ENCODE measurements around the gene PLCH2. TPM values are rescaled to one million over a fixed set of nuclear protein-coding genes. Genes with fewer than 3 reads are reported as not detected.

Gene PLCH2
- total RNA-seq, 1 donor from 2014 or later = 2.9 TPM

- intact Hi-C loops (cut with micrococcal nuclease) = no loop called here
- DNase-seq (ENCODE audit: low spot score) = no peak
- H3K9me3 Mint-ChIP-seq = no peaks in the 10 kb centered on the region
- no peak overlapping the region for H3K27ac Mint-ChIP-seq
- no peaks in the 10 kb centered on the region for H3K4me1 Mint-ChIP-seq (ENCODE audit: low read depth)
- no peak overlapping the region for H3K4me3 Mint-ChIP-seq
- H3K36me3 Mint-ChIP-seq (ENCODE audit: low read depth) = no peaks in the 10 kb centered on the region
- peaks cover 4% of the 10 kb centered on the region for H3K27me3 Mint-ChIP-seq (ENCODE audit: insufficient read depth)
These were observed 5.6 kb upstream of the PLCH2 start for GRCh38 chr1:2470290-2471158.

- DNase-seq (ENCODE audit: low spot score) = no peak
- H3K9me3 Mint-ChIP-seq = no peaks in the 10 kb centered on the region
- intact Hi-C loops (cut with micrococcal nuclease) = no loop called here
- no peaks in the 10 kb centered on the region for H3K4me1 Mint-ChIP-seq (ENCODE audit: low read depth)
- H3K36me3 Mint-ChIP-seq (ENCODE audit: low read depth) = no peaks in the 10 kb centered on the region
- peaks cover 4% of the 10 kb centered on the region for H3K27me3 Mint-ChIP-seq (ENCODE audit: insufficient read depth)
- H3K4me3 Mint-ChIP-seq = no peak overlapping the region
- H3K27ac Mint-ChIP-seq = no peak overlapping the region
These were observed 5.0 kb upstream of the PLCH2 start for GRCh38 chr1:2471159-2471471.

GRCh38 chr1:2471587-2472001, 4.5 kb upstream of the PLCH2 start:
- Mint-ChIP-seq H3K27me3 (ENCODE audit: insufficient read depth) (peaks cover 4% of the 10 kb centered on the region), H3K27ac (no peak overlapping the region), H3K4me3 (no peak overlapping the region), H3K36me3 (ENCODE audit: low read depth) (no peaks in the 10 kb centered on the region), H3K4me1 (ENCODE audit: low read depth) (no peaks in the 10 kb centered on the region), H3K9me3 (no peaks in the 10 kb centered on the region)
- DNase-seq (ENCODE audit: low spot score) = no peak
- intact Hi-C loops (cut with micrococcal nuclease) = no loop called here

GRCh38 chr1:2472109-2472508, 4.0 kb upstream of the PLCH2 start:
- Mint-ChIP-seq H3K9me3 (no peaks in the 10 kb centered on the region), H3K4me1 (ENCODE audit: low read depth) (no peaks in the 10 kb centered on the region), H3K4me3 (no peak overlapping the region), H3K27me3 (ENCODE audit: insufficient read depth) (peaks cover 4% of the 10 kb centered on the region), H3K27ac (no peak overlapping the region), H3K36me3 (ENCODE audit: low read depth) (no peaks in the 10 kb centered on the region)
- intact Hi-C loops (cut with micrococcal nuclease) = no loop called here
- no peak for DNase-seq (ENCODE audit: low spot score)

GRCh38 chr1:2472561-2473177, 3.4 kb upstream of the PLCH2 start:
- Mint-ChIP-seq H3K27ac (no peak overlapping the region), H3K9me3 (no peaks in the 10 kb centered on the region)

GRCh38 chr1:2473198-2473597, 2.9 kb upstream of the PLCH2 start:
- H3K4me3 Mint-ChIP-seq = no peak overlapping the region
- intact Hi-C loops (cut with micrococcal nuclease) = no loop called here
- no peak overlapping the region for H3K27ac Mint-ChIP-seq
- H3K4me1 Mint-ChIP-seq (ENCODE audit: low read depth) = no peaks in the 10 kb centered on the region
- DNase-seq (ENCODE audit: low spot score) = no peak
- H3K9me3 Mint-ChIP-seq = no peaks in the 10 kb centered on the region
- peaks cover 4% of the 10 kb centered on the region for H3K27me3 Mint-ChIP-seq (ENCODE audit: insufficient read depth)
- no peaks in the 10 kb centered on the region for H3K36me3 Mint-ChIP-seq (ENCODE audit: low read depth)

More at GRCh38 chr1:2472561-2473177, 3.4 kb upstream of the PLCH2 start:
- Mint-ChIP-seq H3K36me3 (ENCODE audit: low read depth) (no peaks in the 10 kb centered on the region), H3K27me3 (ENCODE audit: insufficient read depth) (peaks cover 4% of the 10 kb centered on the region), H3K4me1 (ENCODE audit: low read depth) (no peaks in the 10 kb centered on the region), H3K4me3 (no peak overlapping the region)
- intact Hi-C loops (cut with micrococcal nuclease) = no loop called here
- no peak for DNase-seq (ENCODE audit: low spot score)

- no peaks in the 10 kb centered on the region for H3K9me3 Mint-ChIP-seq
- H3K4me3 Mint-ChIP-seq = no peak overlapping the region
- H3K4me1 Mint-ChIP-seq (ENCODE audit: low read depth) = no peaks in the 10 kb centered on the region
These were observed 1.8 kb upstream of the PLCH2 start for GRCh38 chr1:2474104-2474844.

GRCh38 chr1:2474933-2475371, 1.1 kb upstream of the PLCH2 start:
- Mint-ChIP-seq H3K27ac (no peak overlapping the region), H3K9me3 (no peaks in the 10 kb centered on the region), H3K4me1 (ENCODE audit: low read depth) (no peaks in the 10 kb centered on the region), H3K4me3 (no peak overlapping the region), H3K27me3 (ENCODE audit: insufficient read depth) (peaks cover 2% of the 10 kb centered on the region), H3K36me3 (ENCODE audit: low read depth) (no peaks in the 10 kb centered on the region)
- intact Hi-C loops (cut with micrococcal nuclease) = no loop called here
- DNase-seq (ENCODE audit: low spot score) = no peak

More at GRCh38 chr1:2474104-2474844, 1.8 kb upstream of the PLCH2 start:
- Mint-ChIP-seq H3K36me3 (ENCODE audit: low read depth) (no peaks in the 10 kb centered on the region), H3K27ac (no peak overlapping the region), H3K27me3 (ENCODE audit: insufficient read depth) (peaks cover 2% of the 10 kb centered on the region)
- intact Hi-C loops (cut with micrococcal nuclease) = no loop called here
- DNase-seq (ENCODE audit: low spot score) = no peak

- no peaks in the 10 kb centered on the region for H3K9me3 Mint-ChIP-seq
- no peaks in the 10 kb centered on the region for H3K4me1 Mint-ChIP-seq (ENCODE audit: low read depth)
- peaks cover 2% of the 10 kb centered on the region for H3K27me3 Mint-ChIP-seq (ENCODE audit: insufficient read depth)
- H3K27ac Mint-ChIP-seq = no peak overlapping the region
- H3K4me3 Mint-ChIP-seq = no peak overlapping the region
- intact Hi-C loops (cut with micrococcal nuclease) = no loop called here
- no peak for DNase-seq (ENCODE audit: low spot score)
- H3K36me3 Mint-ChIP-seq (ENCODE audit: low read depth) = no peaks in the 10 kb centered on the region
These were observed 518 bp upstream of the PLCH2 start for GRCh38 chr1:2475571-2475970.

GRCh38 chr1:2477309-2477708, 1.2 kb downstream of the PLCH2 start:
- no peaks in the 10 kb centered on the region for H3K27me3 Mint-ChIP-seq (ENCODE audit: insufficient read depth)
- no peak overlapping the region for H3K4me3 Mint-ChIP-seq
- DNase-seq (ENCODE audit: low spot score) = no peak
- no peak overlapping the region for H3K27ac Mint-ChIP-seq
- no peaks in the 10 kb centered on the region for H3K36me3 Mint-ChIP-seq (ENCODE audit: low read depth)
- H3K4me1 Mint-ChIP-seq (ENCODE audit: low read depth) = no peaks in the 10 kb centered on the region
- H3K9me3 Mint-ChIP-seq = no peaks in the 10 kb centered on the region
- intact Hi-C loops (cut with micrococcal nuclease) = no loop called here

GRCh38 chr1:2477791-2478499, 1.9 kb downstream of the PLCH2 start:
- no peak for DNase-seq (ENCODE audit: low spot score)
- no peaks in the 10 kb centered on the region for H3K27me3 Mint-ChIP-seq (ENCODE audit: insufficient read depth)
- H3K4me3 Mint-ChIP-seq = no peak overlapping the region
- intact Hi-C loops (cut with micrococcal nuclease) = no loop called here
- no peaks in the 10 kb centered on the region for H3K36me3 Mint-ChIP-seq (ENCODE audit: low read depth)
- H3K9me3 Mint-ChIP-seq = no peaks in the 10 kb centered on the region
- H3K27ac Mint-ChIP-seq = no peak overlapping the region
- no peaks in the 10 kb centered on the region for H3K4me1 Mint-ChIP-seq (ENCODE audit: low read depth)

- Mint-ChIP-seq H3K4me1 (ENCODE audit: low read depth) (peaks cover 4% of the 10 kb centered on the region), H3K27me3 (ENCODE audit: insufficient read depth) (no peaks in the 10 kb centered on the region), H3K4me3 (no peak overlapping the region), H3K9me3 (no peaks in the 10 kb centered on the region), H3K36me3 (ENCODE audit: low read depth) (no peaks in the 10 kb centered on the region), H3K27ac (no peak overlapping the region)
- DNase-seq (ENCODE audit: low spot score) = no peak
- intact Hi-C loops (cut with micrococcal nuclease) = no loop called here
These were observed 3.1 kb downstream of the PLCH2 start for GRCh38 chr1:2479186-2479585.

Data from activated T-helper 1 cell treated with anti-CD3 and anti-CD28 coated beads, Interleukin-12 subunit alpha, Interleukin-12 subunit beta, Interleukin-2, Interleukin-4 antibody, amounts not matched to agents 30 ng/mL and 10 ng/mL and 1 ng/mL, durations not matched to agents 14 hours and 24 hours and 36 hours (primary cell).